Stimulated activated CD4-positive, alpha-beta T cell treated with anti-CD3 and anti-CD28 coated beads, Interleukin-1b, Interleukin-23, amount 100 ng/mL, for 48 hours (primary cell): Measurements from ENCODE around the gene ACVR1.
"Not testable (repeated sequence)": the region's sequence is repeated elsewhere in the genome, so short reads cannot be mapped to it uniquely, and the experiment has no call there.

ENCODE experiments used
- DNase-seq: peaks from one replicate; pipeline ENCODE4 v3.0.0-alpha.2; 2020

ACVR1 gene

DNA sequence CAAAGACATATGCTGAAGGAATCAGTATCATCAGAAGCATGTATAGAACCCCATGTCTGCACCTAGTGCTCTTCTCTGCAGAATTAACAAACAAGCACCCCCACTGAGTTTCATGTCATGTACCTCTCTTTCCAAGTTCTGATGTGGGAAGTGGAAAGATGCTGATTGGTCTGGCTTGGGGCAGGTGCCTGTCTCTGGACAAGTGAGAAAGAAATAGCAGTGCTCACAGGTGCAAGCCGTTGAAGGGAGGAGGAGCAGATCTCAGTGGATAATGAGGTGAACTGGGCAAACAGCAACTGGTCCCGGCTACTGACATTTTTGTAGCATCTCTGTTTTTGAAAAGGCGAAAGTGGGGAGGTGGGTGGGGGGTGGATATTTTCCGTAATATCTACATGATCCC lies 17.5 kb upstream of the ACVR1 start:
- no peak for DNase-seq

- DNase-seq: no peak
These were observed 15.5 kb upstream of the ACVR1 start for GRCh38 chr2:157891643-157892041.

DNA sequence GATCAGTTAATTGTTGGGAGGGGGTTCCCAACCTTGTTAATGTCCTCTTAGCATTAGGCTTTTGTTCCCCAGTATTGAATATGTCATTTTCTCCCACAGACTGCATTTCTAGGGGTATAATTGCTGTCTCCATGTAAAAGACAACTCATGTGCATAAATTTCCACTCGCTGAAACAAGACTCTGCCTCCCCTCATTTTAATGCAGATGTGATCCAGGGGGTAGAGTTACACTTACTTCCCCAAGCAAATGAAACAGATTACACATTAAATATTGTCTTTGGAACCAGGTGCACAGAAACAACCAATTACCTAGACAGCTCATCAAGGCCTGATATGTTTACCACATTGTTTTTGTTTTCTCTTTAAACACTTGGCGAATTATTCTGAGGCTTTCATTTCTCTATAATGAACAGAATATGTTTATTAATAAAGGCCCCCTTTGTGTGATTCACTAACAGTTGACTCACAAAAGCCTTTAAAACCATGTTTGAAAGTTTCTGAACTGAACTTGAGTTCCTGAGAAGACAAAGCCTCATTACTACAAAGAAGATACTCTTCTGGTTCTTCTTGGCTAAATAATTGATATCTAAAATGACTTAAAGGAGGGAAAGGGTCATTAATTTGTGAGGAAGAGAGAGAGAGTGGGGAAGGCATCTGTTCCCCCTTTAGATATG lies 15.0 kb upstream of the ACVR1 start:
- DNase-seq: no peak

DNA sequence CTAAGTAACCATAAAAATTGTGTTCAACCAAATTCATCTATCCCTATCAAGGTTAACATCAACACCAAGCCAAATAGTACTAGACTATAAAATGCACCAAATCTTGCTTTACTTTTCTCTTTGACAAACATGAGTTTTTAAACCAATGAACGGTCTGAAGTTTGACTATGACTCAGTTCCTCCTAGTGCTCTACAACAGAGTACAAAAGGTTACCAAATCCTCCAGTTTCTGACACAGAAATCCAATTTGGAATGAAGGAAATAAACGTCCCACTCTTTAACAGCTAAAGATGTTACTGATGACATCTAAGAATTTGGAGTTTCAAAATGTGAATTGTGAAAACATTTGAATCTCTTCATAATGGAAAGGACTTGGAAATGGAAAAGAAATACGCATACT lies 11.8 kb upstream of the ACVR1 start:
- DNase-seq: no peak

DNA sequence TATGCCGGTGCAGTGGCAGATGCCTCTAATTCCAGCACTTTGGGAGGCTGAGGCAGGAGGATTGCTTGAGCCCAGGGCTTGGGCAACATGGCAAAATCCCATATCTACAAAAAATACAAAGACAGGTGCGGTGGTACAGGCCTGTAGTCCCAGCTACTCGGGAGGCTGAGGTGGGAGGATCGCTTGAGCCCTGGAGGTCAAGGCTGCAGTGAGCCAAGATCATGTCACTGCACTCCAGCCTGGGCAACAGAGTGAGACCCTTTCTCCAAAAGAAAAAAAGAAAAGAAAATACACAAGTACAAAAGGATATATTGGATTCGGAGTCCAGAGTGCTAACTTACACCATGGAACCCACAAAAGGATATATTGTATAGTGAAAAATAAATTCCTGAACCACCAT lies 8.4 kb upstream of the ACVR1 start:
- DNase-seq: not testable (repeated sequence)

DNA sequence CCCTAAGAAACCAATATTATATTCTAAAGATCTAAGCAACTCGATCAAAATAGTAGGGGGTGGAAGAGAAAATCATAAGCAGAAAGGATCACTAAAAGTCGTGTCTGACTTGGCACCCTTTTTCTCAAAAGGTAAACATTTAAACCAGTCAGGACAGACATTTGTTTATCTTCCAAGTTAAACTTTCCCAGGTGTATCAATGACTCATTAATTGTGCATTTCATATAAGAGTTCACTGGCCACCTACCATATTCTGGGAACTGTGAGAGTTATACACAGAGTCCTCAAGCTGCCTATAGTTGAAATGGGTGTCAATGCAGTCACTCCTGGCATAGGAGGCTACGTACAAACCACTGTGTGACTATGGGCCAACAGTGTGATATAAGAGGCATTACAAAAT lies 4.8 kb upstream of the ACVR1 start:
- DNase-seq: no peak

- no peak for DNase-seq
These were observed 1.8 kb upstream of the ACVR1 start for GRCh38 chr2:157877761-157878400.

DNA sequence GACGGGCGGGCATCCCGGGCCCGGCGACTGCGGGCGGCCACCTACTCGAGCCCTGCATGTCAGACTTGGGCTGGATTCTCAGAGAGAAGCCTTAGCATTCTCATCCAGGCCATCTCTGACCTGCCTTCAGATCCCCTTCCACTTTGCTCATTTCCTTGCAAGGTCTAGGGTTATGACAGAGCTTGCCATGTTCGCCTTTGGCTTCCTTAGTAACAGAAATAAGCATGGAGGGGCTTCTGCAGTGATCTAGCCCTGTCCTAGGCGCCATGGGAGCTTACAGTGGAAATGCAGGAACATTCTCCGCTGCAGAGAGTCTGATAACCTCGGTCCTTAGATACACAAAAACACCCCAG lies 632 bp upstream of the ACVR1 start:
- DNase-seq: no peak

DNA sequence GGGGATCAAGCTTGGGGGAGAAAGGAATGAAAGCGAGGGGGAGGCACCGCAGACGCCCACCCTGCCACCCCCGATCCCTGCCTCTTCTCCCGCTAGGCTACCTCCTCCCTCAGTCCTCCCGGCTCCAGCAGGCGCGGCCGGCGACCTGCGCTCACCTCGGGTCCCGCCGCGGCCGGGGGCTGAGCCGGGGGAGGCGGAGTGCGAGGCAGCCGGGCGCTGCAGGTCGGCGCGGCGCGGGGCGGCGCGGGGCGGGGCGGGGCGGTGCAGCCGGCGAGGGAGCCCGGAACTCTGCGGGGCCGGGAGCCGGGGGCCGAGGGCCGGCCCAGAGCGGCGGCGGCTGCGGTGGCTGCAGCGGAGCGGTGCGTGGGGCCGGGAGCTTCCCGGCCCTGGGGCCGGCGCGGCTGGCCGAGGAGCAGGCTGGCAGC lies 477 bp downstream of the ACVR1 start:
- DNase-seq: peak; percentile 47

DNA sequence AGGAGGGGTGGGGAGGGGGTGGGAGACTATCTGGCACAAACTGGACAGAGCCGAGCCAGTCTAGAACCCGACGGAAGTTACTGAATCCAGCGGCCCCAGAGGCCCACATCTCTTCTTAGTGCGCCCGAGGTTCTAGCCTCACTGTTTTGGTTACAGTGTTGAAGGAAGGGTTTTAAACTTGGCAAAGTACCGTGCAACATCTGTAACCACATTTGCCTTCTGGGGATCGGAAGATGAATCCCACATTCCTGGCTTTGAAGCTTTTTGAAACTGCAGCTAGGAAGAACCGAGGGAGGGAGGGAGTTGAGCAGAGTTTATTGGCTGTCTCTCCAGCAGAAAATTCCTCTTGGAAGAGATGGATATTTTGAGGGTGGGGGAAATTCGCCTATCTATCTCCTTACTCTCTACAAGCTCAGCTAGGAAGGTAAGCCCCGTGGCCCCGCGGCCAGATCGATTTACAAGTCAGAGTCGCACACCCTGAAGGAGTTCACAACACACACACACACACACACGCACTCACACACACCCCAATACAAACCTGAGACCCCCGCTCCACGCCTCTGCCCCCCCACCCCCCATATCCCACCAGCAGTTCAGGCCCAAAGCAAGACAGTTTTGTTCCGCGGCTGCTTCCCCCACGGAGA lies 1.0 kb downstream of the ACVR1 start:
- DNase-seq: no peak

GRCh38 chr2:157874348-157874747 lies 1.8 kb downstream of the ACVR1 start:
- DNase-seq: no peak

DNA sequence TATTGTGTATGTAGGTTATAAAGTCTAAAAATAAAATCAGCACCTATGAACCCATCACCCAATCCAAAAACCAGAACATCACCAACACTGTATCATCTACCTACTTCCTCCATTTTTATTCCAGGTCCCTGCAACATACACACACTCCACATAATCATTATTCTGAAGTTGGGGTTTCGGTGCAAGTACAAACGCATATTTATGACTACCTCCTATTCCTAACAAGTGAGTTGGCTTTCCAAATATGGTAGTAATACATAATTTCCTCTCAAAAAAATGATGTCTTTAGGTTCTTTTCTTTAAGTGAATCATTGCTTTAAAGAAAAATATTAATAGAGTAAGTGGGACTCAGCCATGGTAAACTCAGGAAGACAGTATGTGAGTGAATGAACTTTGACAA lies 3.3 kb downstream of the ACVR1 start:
- no peak for DNase-seq

DNA sequence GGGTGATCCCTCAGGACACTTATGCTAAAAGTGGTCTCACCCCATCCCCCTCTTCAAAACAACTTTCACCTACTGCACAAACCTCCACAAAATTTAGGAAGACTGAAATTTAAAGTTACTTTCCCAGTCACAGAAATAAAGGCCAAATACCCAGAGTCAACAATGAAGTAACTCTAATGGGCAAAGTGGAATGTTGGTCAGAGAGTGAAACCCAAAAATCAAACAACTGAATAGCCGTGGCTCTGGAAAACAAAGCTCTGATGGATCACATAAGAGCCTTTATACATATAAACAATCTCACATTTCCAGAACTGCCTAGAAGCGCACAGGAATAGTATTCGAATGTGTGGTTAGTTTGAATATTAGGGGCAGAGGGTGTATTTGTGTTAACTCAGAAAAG lies 4.7 kb downstream of the ACVR1 start:
- DNase-seq: no peak

GRCh38 chr2:157868993-157869392 lies 7.1 kb downstream of the ACVR1 start:
- DNase-seq: peak; percentile 16

DNA sequence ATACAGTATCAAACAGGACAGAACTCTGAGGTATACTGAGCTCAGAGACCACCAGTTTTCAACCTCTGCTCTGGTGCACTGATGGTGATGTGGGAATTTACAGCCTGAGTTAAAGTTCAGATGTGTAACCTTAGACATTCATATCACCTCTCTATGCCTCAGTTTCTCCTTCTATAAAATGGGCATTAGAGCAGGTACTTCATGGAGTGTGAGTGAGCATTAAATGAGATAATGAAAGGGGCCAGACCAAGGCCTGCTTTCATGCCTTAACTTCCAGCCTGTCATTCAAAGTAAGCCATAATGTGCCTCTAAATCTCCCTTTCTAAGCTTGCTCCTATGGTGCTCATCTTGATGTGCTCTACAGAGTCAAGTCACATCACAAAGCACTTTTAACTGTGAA lies 8.4 kb downstream of the ACVR1 start:
- no peak for DNase-seq

DNA sequence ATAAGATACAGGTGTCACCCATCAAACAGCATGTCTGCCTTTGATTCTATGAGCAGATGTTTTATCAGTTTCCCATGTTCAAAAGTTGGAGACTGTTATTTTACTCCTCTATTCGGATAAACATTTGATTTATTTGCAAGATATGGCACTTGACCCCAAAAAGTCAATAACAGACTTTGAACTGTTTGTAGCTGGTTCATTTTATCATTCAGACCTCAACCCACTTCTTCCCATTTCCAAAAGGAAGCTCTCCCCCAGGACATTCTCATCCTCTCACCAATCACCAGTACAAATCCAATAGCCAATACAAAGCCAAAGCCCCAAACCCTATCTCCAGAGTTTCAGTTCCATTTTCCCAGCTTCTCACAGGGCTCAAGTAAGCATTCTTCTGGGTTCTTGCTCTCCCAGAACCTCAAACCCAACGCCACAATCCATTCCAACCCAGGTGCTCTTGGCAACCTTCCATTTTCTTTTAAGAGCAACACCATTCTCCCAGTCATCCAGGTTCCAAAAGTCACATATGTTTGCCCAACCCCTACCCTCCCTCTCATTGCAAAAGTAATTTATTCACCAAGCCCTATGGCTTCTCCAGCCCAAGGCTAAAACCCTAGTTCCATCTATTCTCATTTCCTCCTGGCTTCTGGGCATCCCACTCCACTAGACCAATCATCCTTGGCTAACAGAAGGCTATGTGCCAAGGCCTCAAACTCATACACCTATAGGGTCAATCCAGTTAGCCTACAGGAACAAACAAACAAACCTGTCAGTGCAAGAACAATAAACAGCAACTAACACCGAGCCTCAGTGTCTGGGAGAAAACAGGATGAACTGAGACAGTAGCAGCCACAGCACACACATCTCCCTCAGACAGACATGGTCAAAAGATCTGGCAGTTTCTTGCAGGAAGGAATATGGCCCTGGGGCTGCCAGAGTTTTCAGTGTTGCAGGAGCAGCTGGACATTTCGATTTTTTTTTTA lies 9.2 kb downstream of the ACVR1 start:
- no peak for DNase-seq

DNA sequence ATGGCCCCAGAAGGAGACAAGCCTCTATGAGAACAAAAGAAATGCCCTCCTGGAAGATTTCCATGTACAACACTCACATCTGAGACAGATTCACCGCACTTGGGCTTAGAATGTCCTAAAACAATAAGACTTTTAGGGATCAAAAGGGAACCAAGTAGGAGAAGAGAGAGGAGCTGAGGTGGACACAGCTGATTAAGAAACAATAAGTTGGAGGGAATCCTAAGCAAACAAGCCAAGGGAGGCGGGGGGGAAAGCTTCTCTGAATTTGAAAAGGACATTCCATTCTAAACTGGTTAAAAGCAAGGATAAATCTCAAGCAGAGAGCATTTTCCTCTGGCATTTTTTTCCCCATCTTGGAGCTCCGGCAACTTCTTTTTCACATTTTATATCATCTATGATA lies 9.9 kb downstream of the ACVR1 start:
- DNase-seq: no peak

DNA sequence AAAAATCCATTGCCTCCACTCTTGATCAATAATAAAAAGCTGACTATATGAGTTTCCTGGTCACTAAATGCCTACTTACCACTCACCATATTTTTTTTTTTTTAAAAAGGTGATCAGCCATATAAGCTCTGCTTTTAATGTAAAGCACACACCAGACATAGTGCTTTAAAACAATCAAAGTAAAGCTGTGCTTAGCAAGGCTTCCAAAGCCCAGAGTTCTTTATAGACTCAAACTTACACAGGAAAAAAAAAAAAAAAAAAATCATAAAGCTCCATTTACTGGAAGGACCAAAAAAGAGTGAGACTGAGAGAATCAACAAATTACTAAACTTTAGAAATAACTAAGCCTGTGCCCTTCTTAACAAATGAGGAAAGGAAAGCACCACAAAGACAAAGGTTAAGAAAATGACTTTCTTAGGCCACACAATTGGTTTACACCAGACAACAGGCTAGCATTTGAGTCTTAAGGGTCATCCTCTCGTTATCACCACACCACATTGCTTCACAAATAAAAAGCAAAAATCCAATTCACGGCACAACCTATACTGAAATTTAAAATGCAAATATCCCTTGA lies 11.2 kb downstream of the ACVR1 start:
- no peak for DNase-seq

DNA sequence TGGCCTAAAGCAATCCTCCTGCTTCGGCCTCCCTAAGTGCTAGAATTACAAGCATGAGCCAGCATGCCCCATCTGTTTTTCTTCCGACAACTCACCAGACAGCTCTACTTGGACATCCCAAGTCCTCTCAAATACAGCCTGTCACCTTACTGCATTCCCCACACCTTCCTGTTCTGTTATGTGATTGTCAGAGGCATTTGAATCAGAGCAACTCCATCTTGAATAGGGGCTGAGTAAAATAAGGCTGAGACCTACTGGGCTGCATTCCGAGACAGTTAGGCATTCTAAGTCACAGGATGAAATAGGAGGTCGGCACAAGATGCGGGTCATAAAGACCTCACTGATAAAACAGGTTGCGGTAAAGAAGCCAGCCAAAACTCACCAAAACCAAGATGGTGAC lies 17.3 kb downstream of the ACVR1 start:
- DNase-seq: no peak

- no peak for DNase-seq
These were observed 18.2 kb downstream of the ACVR1 start for GRCh38 chr2:157857881-157858280.

GRCh38 chr2:157856187-157856515 lies 20.0 kb downstream of the ACVR1 start:
- no peak for DNase-seq

GRCh38 chr2:157853820-157854219 lies 22.3 kb downstream of the ACVR1 start:
- no peak for DNase-seq

DNA sequence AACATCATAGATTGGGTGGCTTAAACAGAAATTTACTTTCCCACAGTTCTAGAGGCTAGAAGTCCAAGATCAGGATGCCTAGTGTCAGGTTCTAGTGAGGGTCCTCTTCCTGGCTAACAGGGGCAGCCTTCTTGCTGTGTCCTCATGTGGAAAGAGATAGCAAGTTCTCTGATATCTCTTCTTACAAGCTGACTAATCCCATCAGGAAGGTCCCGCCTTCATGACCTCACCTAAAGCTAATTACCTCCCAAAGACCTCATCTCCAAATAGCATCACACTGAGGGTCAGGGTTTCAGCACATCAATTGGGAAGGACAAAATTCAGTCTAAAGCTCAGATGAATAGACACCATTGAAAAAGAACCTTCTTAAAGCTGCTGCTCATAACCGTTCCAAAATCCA lies 22.9 kb downstream of the ACVR1 start:
- DNase-seq: no peak
